HEK293 (cell line): ENCODE measurements around the gene SCAF1.

ENCODE experiments used
- CTCF ChIA-PET: fragments of 350-600 bp; formaldehyde crosslinking; extraction: SDS; loops from one replicate; lab custom pipeline; 2021; ENCODE audit warnings: antibody characterized with exemption; lab: Yijun Ruan, JAX
- POLR2A ChIA-PET: fragments of 300-600 bp; formaldehyde crosslinking; extraction: SDS; loops from one replicate; lab custom pipeline; 2020; ENCODE audit warnings: antibody characterized with exemption, inconsistent platforms; lab: Yijun Ruan, JAX
- H3K27ac ChIP-seq: fragments of 200-500 bp; sonication (Bioruptor generic); 2 replicates; pipeline ENCODE4 v1.5.1; 2014; ENCODE audit warnings: low read depth, low read length, control low read depth, inconsistent platforms; ENCODE audit errors: extremely low read depth
- H3K36me3 ChIP-seq, 2 experiments: fragments of 200-500 bp in 1 of 2; sonication (Bioruptor generic) in 1 of 2; 1 replicate in 1 of 2; 2 replicates in 1 of 2; pipeline ENCODE4 v1.5.1; 2014 to 2017; ENCODE audit warnings: inconsistent platforms in 2 of 2, low read length in 2 of 2; ENCODE audit not compliant: control insufficient read depth in 2 of 2, insufficient read depth in 1 of 2
- H3K4me1 ChIP-seq: fragments of 200-500 bp; sonication (Bioruptor generic); 2 replicates; pipeline ENCODE4 v1.5.1; 2014; ENCODE audit warnings: mild to moderate bottlenecking, low read length, inconsistent platforms; ENCODE audit not compliant: control insufficient read depth, insufficient read depth
- H3K4me3 ChIP-seq: 2 replicates; pipeline ENCODE4 v1.5.1; 2011; ENCODE audit warnings: low read depth, mild to moderate bottlenecking, control low read depth, low read length, moderate library complexity
- H3K9me3 ChIP-seq: fragments of 200-500 bp; sonication (Bioruptor generic); 2 replicates; pipeline ENCODE4 v1.5.1; 2014; ENCODE audit warnings: low read depth, low read length, inconsistent platforms; ENCODE audit not compliant: control insufficient read depth, insufficient read depth
- BCL6B ChIP-seq: fragments of 450-650 bp; formaldehyde crosslinking; IDR thresholded peaks from 2 replicates; pipeline ENCODE4 v1.5.1; 2017; ENCODE audit warnings: missing biosample characterization, missing genetic modification characterization
- HOXA7 ChIP-seq: sonication (generic); formaldehyde crosslinking; IDR thresholded peaks from 2 replicates; pipeline ENCODE4 v1.8.1; 2022; ENCODE audit warnings: missing genetic modification reagents, borderline replicate concordance
- OSR2 ChIP-seq: fragments of 450-650 bp; formaldehyde crosslinking; IDR thresholded peaks from 2 replicates; pipeline ENCODE4 v1.5.1; 2016; ENCODE audit warnings: missing biosample characterization, missing genetic modification characterization
- RBAK ChIP-seq: fragments of 450-650 bp; formaldehyde crosslinking; IDR thresholded peaks from 2 replicates; pipeline ENCODE4 v1.5.1; 2016; ENCODE audit warnings: missing biosample characterization, missing genetic modification characterization
- SP3 ChIP-seq: fragments of 450-650 bp; formaldehyde crosslinking; IDR thresholded peaks from 2 replicates; pipeline ENCODE4 v1.5.1; 2016; ENCODE audit warnings: missing biosample characterization, missing genetic modification characterization
- TSHZ1 ChIP-seq: fragments of 450-650 bp; formaldehyde crosslinking; IDR thresholded peaks from 2 replicates; pipeline ENCODE4 v1.5.1; 2016; ENCODE audit warnings: missing biosample characterization, missing genetic modification characterization, borderline replicate concordance
- YY2 ChIP-seq: fragments of 450-650 bp; formaldehyde crosslinking; IDR thresholded peaks from 2 replicates; pipeline ENCODE4 v1.5.1; 2016; ENCODE audit warnings: missing biosample characterization, missing genetic modification characterization
- ZBTB26 ChIP-seq: fragments of 450-650 bp; formaldehyde crosslinking; optimal IDR thresholded peaks from 2 replicates; pipeline ENCODE3; 2016; ENCODE audit warnings: missing biosample characterization, mild to moderate bottlenecking, missing genetic modification characterization
- ZNF133 ChIP-seq: fragments of 450-650 bp; formaldehyde crosslinking; IDR thresholded peaks from 2 replicates; pipeline ENCODE4 v1.5.1; 2016; ENCODE audit warnings: missing biosample characterization, missing genetic modification characterization
- ZNF138 ChIP-seq: fragments of 450-650 bp; formaldehyde crosslinking; IDR thresholded peaks from 2 replicates; pipeline ENCODE4 v1.5.1; 2016; ENCODE audit warnings: missing biosample characterization, missing genetic modification characterization, borderline replicate concordance
- ZNF24 ChIP-seq: fragments of 450-650 bp; formaldehyde crosslinking; IDR thresholded peaks from 2 replicates; pipeline ENCODE4 v1.5.1; 2016; ENCODE audit warnings: missing biosample characterization, missing genetic modification characterization
- ZNF341 ChIP-seq: fragments of 450-650 bp; formaldehyde crosslinking; IDR thresholded peaks from 2 replicates; pipeline ENCODE4; 2016; ENCODE audit warnings: low read depth, missing biosample characterization, missing genetic modification characterization
- ZNF37A ChIP-seq: fragments of 450-650 bp; IDR thresholded peaks from 2 replicates; pipeline ENCODE4 v1.5.1; 2018; ENCODE audit warnings: missing biosample characterization, missing genetic modification characterization
- ZNF416 ChIP-seq: fragments of 450-650 bp; formaldehyde crosslinking; IDR thresholded peaks from 2 replicates; pipeline ENCODE4 v1.5.1; 2016; ENCODE audit warnings: missing biosample characterization, missing genetic modification characterization
- ZNF530 ChIP-seq: fragments of 450-650 bp; formaldehyde crosslinking; IDR thresholded peaks from 2 replicates; pipeline ENCODE4 v1.5.1; 2016; ENCODE audit warnings: low read depth, missing biosample characterization, missing genetic modification characterization
- ZNF549 ChIP-seq: fragments of 450-650 bp; IDR thresholded peaks from 2 replicates; pipeline ENCODE4 v1.5.1; 2018; ENCODE audit warnings: missing biosample characterization, missing genetic modification characterization, mild to moderate bottlenecking, inconsistent platforms, moderate library complexity
- ZNF558 ChIP-seq: fragments of 450-650 bp; formaldehyde crosslinking; IDR thresholded peaks from 2 replicates; pipeline ENCODE4 v1.5.1; 2016; ENCODE audit warnings: missing biosample characterization, missing genetic modification characterization
- ZNF580 ChIP-seq: fragments of 450-650 bp; formaldehyde crosslinking; IDR thresholded peaks from 2 replicates; pipeline ENCODE4 v1.5.1; 2016; ENCODE audit warnings: missing biosample characterization, missing genetic modification characterization
- ZNF610 ChIP-seq: fragments of 450-650 bp; formaldehyde crosslinking; IDR thresholded peaks from 2 replicates; pipeline ENCODE4 v1.5.1; 2016; ENCODE audit warnings: missing biosample characterization, missing genetic modification characterization, borderline replicate concordance
- ZNF623 ChIP-seq: fragments of 450-650 bp; formaldehyde crosslinking; IDR thresholded peaks from 2 replicates; pipeline ENCODE4 v1.5.1; 2016; ENCODE audit warnings: missing biosample characterization, missing genetic modification characterization
- ZNF624 ChIP-seq: fragments of 450-650 bp; formaldehyde crosslinking; IDR thresholded peaks from 2 replicates; pipeline ENCODE4 v1.5.1; 2017; ENCODE audit warnings: missing biosample characterization, missing genetic modification characterization
- ZNF626 ChIP-seq: fragments of 450-650 bp; sonication (Bioruptor Pico); formaldehyde crosslinking; IDR thresholded peaks from 2 replicates; pipeline ENCODE4 v1.5.1; 2018; ENCODE audit warnings: missing biosample characterization, missing genetic modification characterization, inconsistent platforms
- ZNF692 ChIP-seq: fragments of 450-650 bp; formaldehyde crosslinking; IDR thresholded peaks from 2 replicates; pipeline ENCODE4 v1.5.1; 2016; ENCODE audit warnings: missing biosample characterization, missing genetic modification characterization
- ZNF701 ChIP-seq: fragments of 450-650 bp; formaldehyde crosslinking; IDR thresholded peaks from 2 replicates; pipeline ENCODE4 v1.5.1; 2016; ENCODE audit warnings: missing biosample characterization, missing genetic modification characterization
- ZNF704 ChIP-seq: fragments of 450-650 bp; formaldehyde crosslinking; IDR thresholded peaks from 2 replicates; pipeline ENCODE4 v1.5.1; 2016; ENCODE audit warnings: missing biosample characterization, missing genetic modification characterization
- ZNF747 ChIP-seq: fragments of 450-650 bp; formaldehyde crosslinking; IDR thresholded peaks from 2 replicates; pipeline ENCODE4 v1.5.1; 2016; ENCODE audit warnings: missing biosample characterization, missing genetic modification characterization
- ZNF768 ChIP-seq: fragments of 450-650 bp; formaldehyde crosslinking; IDR thresholded peaks from 2 replicates; pipeline ENCODE4 v1.5.1; 2018; ENCODE audit warnings: missing biosample characterization, mild to moderate bottlenecking, missing genetic modification characterization
- ZNF777 ChIP-seq: fragments of 450-650 bp; formaldehyde crosslinking; IDR thresholded peaks from 2 replicates; pipeline ENCODE4 v1.5.1; 2017; ENCODE audit warnings: missing biosample characterization, missing genetic modification characterization, borderline replicate concordance
- ZNF785 ChIP-seq: fragments of 450-650 bp; formaldehyde crosslinking; IDR thresholded peaks from 2 replicates; pipeline ENCODE4 v1.5.1; 2016; ENCODE audit warnings: missing biosample characterization, missing genetic modification characterization

The SCAF1 gene

GRCh38 chr19:49639401-49640112 is 2.5 kb upstream of the SCAF1 start (continued):
- TF ChIP-seq ZNF623 (tag by site-specific recombination) = no peak
- TF ChIP-seq ZNF701 (tag by site-specific recombination) = no peak
- TF ChIP-seq OSR2 (tag by site-specific recombination) = no peak
- TF ChIP-seq ZNF37A (tag by site-specific recombination) = no peak
- 0 out of 2 replicates have a peak, but pooled peaks have one; percentile 16 for TF ChIP-seq ZNF692 (tag by site-specific recombination)
- TF ChIP-seq ZNF626 = no peak
- no peak for TF ChIP-seq RBAK (tag by site-specific recombination)
- TF ChIP-seq YY2 = no peak
- no peak for TF ChIP-seq ZNF610 (tag by site-specific recombination)
- no peak for TF ChIP-seq ZNF24
- no peak for TF ChIP-seq BCL6B
- no peak for TF ChIP-seq ZNF747
- no peak for TF ChIP-seq ZNF133 (tag by site-specific recombination)
- no peak for TF ChIP-seq ZNF704 (tag by site-specific recombination)
- no peak for TF ChIP-seq ZNF785 (tag by site-specific recombination)
- no peak for TF ChIP-seq ZNF777 (tag by site-specific recombination)
- no peak for TF ChIP-seq HOXA7
- TF ChIP-seq ZNF138 (tag by site-specific recombination) = no peak
- no peak for TF ChIP-seq ZNF416 (tag by site-specific recombination)
- no peak for TF ChIP-seq ZNF549
- TF ChIP-seq ZNF530 (tag by site-specific recombination) = no peak
- no peak for TF ChIP-seq ZNF624 (tag by site-specific recombination)
- no peak for TF ChIP-seq ZNF768

- POLR2A ChIA-PET = interaction anchor here (0.5 to 3.5 kb wide), 36 partner anchors 8 to 1771 kb away, joined by 3 to 124 read pairs (median 6); partner anchors contain the start of genes AKT1S1, ALDH16A1, AP2A1 and ATF5
- H3K27ac ChIP-seq = peak within 1 kb of the TSS; percentile 98
- H3K36me3 ChIP-seq = peaks cover 0 to 17% of the 10 kb centered on the region in 2 experiments; a peak in 1 of 3 replicates
- CTCF ChIA-PET = interaction anchor here (0.6 to 6.5 kb wide), 9 partner anchors 32 to 926 kb away, joined by 3 to 59 read pairs (median 5); partner anchors contain the start of gene PRMT1
- H3K4me1 ChIP-seq = peaks cover 31% of the 10 kb centered on the region
- H3K9me3 ChIP-seq = no peaks in the 10 kb centered on the region
- H3K4me3 ChIP-seq = peak within 1 kb of the TSS; percentile 51
- TF ChIP-seq TSHZ1 (tag by site-specific recombination) = peak; percentile 52; the same call in 1 of the 2 replicates
- TF ChIP-seq ZBTB26 (tag by site-specific recombination) = peak; percentile 52
- peak; percentile 82 for TF ChIP-seq ZNF580 (tag by site-specific recombination)
- peak; percentile 75 for TF ChIP-seq ZNF341 (tag by site-specific recombination)
- peak; percentile 86 for TF ChIP-seq SP3 (tag by site-specific recombination)
- peak; percentile 24; the same call in 1 of the 2 replicates for TF ChIP-seq ZNF558
Measured at GRCh38 chr19:49640113-49640898, 1.7 kb upstream of the SCAF1 start, which contains the start of gene RRAS. Gene RRAS (minus strand): TSS chr19:49640143. CDS start chr19:49640098, 45 bp downstream.
